Measurements from ENCODE around the gene AFG1L. TPM values are rescaled to one million over a fixed set of nuclear protein-coding genes. Genes with fewer than 3 reads are reported as not detected.
"Not testable (repeated sequence)": the region's sequence is repeated elsewhere in the genome, so short reads cannot be mapped to it uniquely, and the experiment has no call there.

AFG1L gene
- total RNA-seq, 1 experiment from 2014 or later = 6.3 TPM

DNA sequence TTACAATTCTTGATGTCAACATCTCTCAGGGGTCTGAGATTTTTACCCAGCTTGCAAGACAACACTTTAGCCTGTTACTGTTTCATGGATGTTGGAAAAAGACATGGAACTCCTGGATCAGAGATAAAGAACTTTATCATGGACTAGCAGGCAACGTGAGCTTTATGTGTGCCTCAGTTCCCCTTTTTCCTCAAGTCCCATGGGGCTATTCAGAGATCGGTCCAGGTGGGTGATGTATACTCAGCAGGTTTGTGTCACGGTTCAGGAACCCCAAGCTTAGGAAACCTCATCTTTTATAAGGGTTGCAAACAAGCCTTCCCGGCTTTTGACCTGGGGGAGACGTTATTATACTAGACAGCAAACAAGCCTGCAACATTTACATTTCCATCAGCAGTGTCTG, 15.0 kb downstream of the AFG1L start:
- H3K4me3 ChIP-seq = no peak overlapping the region
- H3K36me3 ChIP-seq = no peaks in the 10 kb centered on the region
- no peak for DNase-seq
- H3K4me1 ChIP-seq = no peaks in the 10 kb centered on the region
- no peaks in the 10 kb centered on the region for H3K27me3 ChIP-seq
- no peak overlapping the region for H3K27ac ChIP-seq
- no peaks in the 10 kb centered on the region for H3K9me3 ChIP-seq (replicated peaks)

DNA sequence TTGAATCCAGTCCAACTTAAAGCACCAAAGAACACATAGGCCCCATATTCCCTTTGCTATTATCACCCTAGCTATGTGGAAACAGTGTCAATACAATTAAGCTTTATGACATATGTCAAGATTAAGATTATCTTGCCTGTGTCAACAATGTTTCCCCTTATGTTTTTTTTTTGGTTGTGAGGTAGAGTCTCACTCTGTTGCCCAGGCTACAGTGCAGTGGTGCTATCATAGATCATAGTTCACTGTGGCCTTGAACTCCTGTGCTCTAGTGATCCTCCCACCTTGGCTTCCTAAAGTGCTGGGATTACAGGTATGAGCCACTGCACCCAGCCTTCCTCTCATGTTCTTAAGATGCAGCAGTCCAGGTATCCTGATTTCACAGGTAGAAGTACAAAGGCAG, 17.8 kb downstream of the AFG1L start:
- no peak overlapping the region for H3K27ac ChIP-seq
- DNase-seq = no peak

DNA sequence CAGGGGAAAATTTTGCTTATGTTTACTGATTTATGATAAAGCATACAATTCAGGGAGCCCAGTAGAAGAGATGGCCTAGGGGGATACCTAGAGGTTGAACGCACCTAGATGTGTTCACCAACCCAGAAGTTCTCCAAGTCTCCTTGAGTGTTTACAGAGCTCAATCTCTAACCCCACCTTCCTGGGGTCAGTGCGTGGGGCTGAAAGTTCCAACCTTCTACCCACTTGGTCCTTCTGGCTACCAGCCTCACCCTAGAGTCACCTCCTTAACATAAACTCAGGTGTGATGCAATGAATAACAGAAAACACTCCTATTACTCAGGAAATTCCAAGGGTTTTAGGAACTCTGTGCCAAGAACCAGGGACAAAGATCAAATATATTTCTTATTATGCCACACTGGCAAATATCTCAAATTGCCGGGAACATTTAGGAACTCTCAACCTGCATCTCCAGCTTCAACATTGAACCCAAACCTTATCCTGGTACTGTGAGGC, 26.4 kb downstream of the AFG1L start:
- DNase-seq = no peak

More for the DNA sequence above, 17.8 kb downstream of the AFG1L start:
- Histone ChIP-seq H3K36me3 (no peaks in the 10 kb centered on the region), H3K9me3 (replicated peaks) (no peaks in the 10 kb centered on the region), H3K4me1 (no peaks in the 10 kb centered on the region), H3K4me3 (no peak overlapping the region), H3K27me3 (no peaks in the 10 kb centered on the region)

DNA sequence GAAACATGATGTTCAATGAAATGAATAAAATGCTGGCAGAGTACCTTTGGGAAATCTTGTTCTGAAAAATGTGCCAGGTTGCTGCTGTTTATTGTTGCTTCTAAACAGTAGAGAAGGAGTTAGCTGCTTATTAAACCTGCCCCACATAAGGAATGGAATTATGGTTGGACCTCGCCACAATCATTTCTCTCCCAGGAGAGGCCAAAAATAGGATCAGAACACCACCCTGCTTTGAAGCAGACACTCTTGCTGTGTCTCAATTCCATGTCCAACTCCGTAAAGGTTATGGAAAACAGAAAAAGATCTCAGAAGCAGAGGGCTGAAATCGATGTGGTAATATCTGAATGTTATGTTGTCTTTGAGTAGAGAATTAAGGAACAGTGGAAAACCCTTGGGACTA, 27.9 kb downstream of the AFG1L start:
- no peaks in the 10 kb centered on the region for H3K27me3 ChIP-seq
- no peaks in the 10 kb centered on the region for H3K9me3 ChIP-seq (replicated peaks)
- no peak for DNase-seq
- no peak overlapping the region for H3K4me3 ChIP-seq
- no peak overlapping the region for H3K27ac ChIP-seq
- no peaks in the 10 kb centered on the region for H3K4me1 ChIP-seq
- H3K36me3 ChIP-seq = no peaks in the 10 kb centered on the region; the same call in 1 of the 2 replicates

More for the DNA sequence above, 26.4 kb downstream of the AFG1L start:
- no peak overlapping the region for H3K27ac ChIP-seq
- H3K36me3 ChIP-seq = no peaks in the 10 kb centered on the region; the same call in 1 of the 2 replicates
- H3K9me3 ChIP-seq (replicated peaks) = no peaks in the 10 kb centered on the region
- H3K4me1 ChIP-seq = no peaks in the 10 kb centered on the region
- H3K4me3 ChIP-seq = no peak overlapping the region
- H3K27me3 ChIP-seq = no peaks in the 10 kb centered on the region

DNA sequence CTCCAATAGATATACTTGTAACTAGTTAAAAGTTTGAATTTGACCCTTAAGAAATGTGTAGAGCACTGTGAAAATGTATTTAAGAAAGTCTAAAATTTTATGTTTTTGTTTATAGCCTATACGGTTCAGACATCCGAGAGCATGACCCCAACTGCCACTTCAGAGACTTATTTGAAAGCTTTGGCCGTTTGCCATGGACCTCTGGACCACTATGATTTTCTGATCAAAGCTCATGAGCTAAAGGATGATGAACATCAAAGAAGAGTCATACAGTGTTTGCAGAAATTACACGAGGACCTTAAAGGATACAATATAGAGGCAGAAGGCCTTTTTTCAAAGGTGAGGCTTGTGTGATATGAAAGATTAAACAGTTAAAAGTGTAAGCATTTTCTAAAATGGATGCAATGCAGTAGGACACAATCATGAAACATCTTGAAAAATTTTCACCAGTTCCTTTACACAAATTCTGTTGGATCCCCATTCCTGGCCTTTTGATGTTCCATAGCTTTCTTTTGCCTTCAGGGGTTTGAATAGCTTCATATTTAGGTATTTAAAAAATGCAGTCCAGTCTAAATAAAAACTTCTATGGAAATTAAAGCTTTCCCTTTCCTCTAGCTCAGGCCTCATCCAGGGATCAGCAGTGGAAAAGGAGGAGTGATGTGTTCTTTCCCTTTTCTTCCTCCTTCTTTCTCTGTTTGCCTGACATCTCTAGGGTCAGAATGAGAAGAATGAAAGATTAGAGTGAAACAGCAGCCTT, 29.0 kb downstream of the AFG1L start:
- Histone ChIP-seq H3K27me3 (no peaks in the 10 kb centered on the region), H3K27ac (no peak overlapping the region), H3K9me3 (replicated peaks) (no peaks in the 10 kb centered on the region), H3K4me3 (no peak overlapping the region), H3K4me1 (no peaks in the 10 kb centered on the region), H3K36me3 (peaks cover 2% of the 10 kb centered on the region)
- no peak for DNase-seq

DNA sequence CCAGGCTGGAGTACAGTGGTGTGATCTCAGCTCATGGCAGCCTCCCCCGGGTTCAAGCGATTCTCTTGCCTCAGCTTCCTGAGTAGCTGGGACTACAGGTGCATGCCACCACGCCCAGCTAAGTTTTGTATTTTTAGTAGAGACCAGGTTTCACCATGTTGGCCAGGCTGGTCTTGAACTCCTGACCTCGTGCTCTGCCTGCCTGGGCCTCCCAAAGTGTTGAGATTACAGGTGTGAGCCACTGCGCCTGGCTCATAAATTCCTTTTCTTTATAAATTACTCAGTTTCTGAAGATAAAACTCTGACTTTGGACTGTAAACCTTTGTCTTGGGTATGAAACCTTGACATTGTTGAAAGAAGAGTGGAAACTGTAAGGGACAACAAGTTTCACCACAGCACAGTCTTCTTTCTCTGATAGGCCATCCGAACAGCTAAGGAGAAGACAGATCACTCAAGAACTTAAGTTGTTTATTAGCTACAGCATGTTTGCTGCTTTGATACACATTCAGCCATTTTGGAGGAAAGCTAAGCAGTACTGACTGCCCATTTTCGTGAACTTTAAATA, 35.4 kb downstream of the AFG1L start:
- not testable (repeated sequence) for H3K27me3 ChIP-seq; H3K36me3 ChIP-seq; H3K4me1 ChIP-seq; H3K27ac ChIP-seq; H3K4me3 ChIP-seq; H3K9me3 ChIP-seq (replicated peaks); DNase-seq

DNA sequence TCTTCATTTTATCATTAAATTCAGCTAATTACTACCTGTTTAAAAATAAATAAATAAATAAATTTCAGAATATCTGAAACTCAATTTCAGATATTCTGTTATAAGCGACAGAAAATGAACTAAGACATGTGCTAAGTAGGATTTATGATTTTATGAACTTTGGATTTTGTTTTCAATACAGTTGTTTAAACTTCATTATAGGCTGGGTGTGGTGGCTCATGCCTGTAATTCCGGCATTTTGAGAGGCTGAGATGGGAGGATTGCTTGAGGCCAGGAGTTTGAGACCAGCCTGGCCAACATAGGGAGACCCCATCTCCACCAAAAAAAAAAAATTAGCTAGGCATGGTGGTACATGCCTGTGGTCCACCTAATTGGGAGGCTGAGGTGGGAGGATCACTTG, 36.0 kb downstream of the AFG1L start:
- no peak overlapping the region for H3K4me3 ChIP-seq
- no peaks in the 10 kb centered on the region for H3K4me1 ChIP-seq
- H3K27me3 ChIP-seq = no peaks in the 10 kb centered on the region
- no peak overlapping the region for H3K27ac ChIP-seq
- DNase-seq = no peak
- peaks cover 2% of the 10 kb centered on the region; the same call in 1 of the 2 replicates for H3K36me3 ChIP-seq
- H3K9me3 ChIP-seq (replicated peaks) = no peaks in the 10 kb centered on the region

DNA sequence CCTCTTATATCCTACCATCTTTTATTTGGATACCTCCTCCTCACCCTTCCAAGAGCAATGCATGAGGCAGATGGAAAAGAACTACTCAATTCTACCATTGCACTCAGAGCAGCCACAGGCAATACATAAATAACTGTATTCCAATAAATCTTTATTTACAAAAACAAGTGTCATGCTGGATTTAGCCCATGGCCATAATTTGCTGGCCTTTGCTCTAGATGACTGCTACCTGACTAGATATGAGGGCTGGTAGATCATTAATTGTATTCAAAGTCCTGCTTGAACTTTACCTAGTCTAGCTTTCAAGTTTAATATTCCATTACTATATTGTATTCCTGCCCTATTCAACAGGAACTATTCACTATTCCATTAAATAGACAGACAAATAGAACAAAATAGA, 37.1 kb downstream of the AFG1L start:
- Histone ChIP-seq H3K9me3 (replicated peaks) (no peaks in the 10 kb centered on the region), H3K4me1 (no peaks in the 10 kb centered on the region), H3K27me3 (no peaks in the 10 kb centered on the region), H3K36me3 (peaks cover 2% of the 10 kb centered on the region; the same call in 1 of the 2 replicates), H3K4me3 (no peak overlapping the region), H3K27ac (no peak overlapping the region)
- DNase-seq = no peak

DNA sequence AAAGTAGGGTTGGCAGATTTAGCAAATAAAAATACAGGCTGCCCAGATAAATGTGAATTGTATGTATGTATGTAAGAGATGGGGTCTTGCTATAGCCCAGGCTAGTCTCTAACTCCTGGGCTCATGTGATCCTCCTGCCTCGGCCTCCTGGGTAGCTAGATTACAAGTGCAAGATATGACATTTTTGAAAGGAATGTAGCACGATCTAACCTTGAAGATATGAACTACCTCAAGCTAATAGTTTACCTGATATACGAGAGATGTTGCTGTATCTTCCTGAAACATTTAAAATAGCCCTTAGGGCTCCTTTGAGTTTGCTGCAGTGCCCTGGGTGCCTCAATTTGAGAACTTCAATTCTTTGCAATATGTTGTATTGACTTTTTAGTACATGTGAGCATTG, 42.1 kb downstream of the AFG1L start:
- no peak overlapping the region for H3K27ac ChIP-seq
- DNase-seq = no peak
- H3K27me3 ChIP-seq = no peaks in the 10 kb centered on the region
- no peaks in the 10 kb centered on the region for H3K9me3 ChIP-seq (replicated peaks)
- H3K36me3 ChIP-seq = no peaks in the 10 kb centered on the region
- no peak overlapping the region for H3K4me3 ChIP-seq
- H3K4me1 ChIP-seq = no peaks in the 10 kb centered on the region

DNA sequence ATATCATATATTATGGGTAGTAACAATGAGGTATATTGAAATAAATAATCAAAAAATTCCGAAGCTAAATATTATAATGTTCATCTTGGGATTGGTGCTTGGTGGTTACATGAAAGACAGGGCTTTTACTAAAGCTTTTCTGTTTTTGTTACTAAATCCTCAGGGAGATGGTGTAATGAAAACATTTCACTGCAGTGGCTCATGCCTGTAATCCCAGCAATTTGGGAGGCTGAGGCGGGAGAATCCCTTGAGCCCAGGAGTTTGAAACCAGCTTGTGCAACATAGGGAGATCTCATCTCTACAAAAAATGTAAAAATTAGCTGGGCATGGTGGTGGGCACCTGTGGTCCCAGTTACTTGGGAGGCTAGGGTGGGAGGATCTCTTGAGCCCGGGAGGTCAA, 42.9 kb downstream of the AFG1L start:
- no peaks in the 10 kb centered on the region for H3K4me1 ChIP-seq
- no peak overlapping the region for H3K27ac ChIP-seq
- no peaks in the 10 kb centered on the region for H3K9me3 ChIP-seq (replicated peaks)
- no peak overlapping the region for H3K4me3 ChIP-seq
- no peaks in the 10 kb centered on the region for H3K27me3 ChIP-seq
- H3K36me3 ChIP-seq = no peaks in the 10 kb centered on the region
- DNase-seq = no peak

DNA sequence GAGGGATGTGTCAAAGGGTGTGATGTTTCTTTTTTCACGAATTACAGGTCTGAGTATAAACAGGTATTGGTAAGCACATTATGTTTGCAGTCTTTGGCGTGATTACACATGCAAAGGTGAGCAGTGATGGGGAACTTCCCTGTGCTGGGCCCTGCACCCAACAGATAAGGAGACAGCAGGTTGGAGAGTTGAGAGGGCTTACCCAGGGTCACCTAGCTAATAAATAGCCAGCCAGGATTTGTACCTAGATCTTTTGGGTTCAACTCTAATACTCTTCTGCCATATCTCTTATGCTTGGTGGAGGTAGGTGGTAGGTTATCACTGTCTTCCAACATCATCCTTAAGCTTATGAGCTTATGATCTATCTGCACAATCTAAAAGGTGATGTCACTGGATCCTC, 46.5 kb downstream of the AFG1L start:
- H3K27me3 ChIP-seq = no peaks in the 10 kb centered on the region
- no peaks in the 10 kb centered on the region for H3K4me1 ChIP-seq
- DNase-seq = no peak
- H3K36me3 ChIP-seq = no peaks in the 10 kb centered on the region
- no peak overlapping the region for H3K27ac ChIP-seq
- H3K4me3 ChIP-seq = no peak overlapping the region
- H3K9me3 ChIP-seq (replicated peaks) = no peaks in the 10 kb centered on the region

DNA sequence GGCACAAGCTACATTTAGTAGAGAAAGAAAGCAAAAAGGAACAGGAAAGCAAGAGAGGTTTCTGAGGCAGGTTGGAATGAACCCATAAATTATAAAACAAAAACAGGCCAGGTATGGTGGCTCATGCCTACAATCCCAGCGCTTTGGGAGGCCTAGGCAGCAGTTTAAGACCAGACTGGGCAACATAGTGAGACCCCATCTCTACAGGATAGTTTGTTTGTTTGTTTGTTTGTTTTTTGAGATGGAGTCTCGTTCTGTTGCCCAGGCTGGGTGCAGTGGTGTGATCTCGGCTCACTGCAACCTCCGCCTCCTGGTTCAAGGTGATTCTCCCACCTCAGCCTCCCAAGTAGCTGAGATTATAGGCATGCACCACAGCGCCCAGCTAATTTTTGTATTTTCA, 49.0 kb downstream of the AFG1L start:
- Histone ChIP-seq H3K36me3 (no peaks in the 10 kb centered on the region), H3K4me1 (no peaks in the 10 kb centered on the region), H3K9me3 (replicated peaks) (no peaks in the 10 kb centered on the region), H3K4me3 (no peak overlapping the region), H3K27ac (no peak overlapping the region), H3K27me3 (no peaks in the 10 kb centered on the region)
- DNase-seq = no peak

DNA sequence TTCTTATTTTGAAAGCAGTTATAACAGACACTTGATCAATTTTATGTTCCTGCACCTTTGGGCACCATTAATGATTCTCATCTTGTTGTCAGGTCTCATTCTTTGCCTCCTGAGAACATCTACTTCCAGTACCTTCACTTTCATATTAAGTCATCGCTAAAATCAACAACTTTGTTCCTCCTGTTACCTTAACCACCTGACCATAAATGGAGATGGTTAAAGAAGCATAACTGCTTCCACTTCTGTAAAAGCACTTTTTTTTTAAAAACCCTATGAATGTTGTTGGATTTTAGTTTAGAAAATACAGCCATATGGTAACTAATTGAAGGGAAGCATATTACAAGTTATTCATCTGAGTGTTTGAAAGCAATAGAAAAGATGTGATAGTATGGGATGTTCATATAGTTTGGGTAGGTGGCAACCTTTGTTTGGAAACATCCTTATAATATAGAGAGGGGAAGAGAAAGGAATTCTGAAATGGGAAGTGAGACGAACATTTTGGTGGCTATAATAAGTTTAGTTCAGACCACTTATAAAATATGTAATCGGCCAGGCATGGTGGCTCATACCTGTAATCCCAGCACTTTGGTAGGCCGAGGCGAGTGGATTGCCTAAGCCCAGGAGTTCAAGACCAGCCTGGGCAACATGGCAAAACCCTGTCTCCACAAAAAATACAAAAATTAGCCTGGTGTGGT, 53.9 kb downstream of the AFG1L start:
- Histone ChIP-seq H3K4me1 (no peaks in the 10 kb centered on the region), H3K27me3 (no peaks in the 10 kb centered on the region), H3K4me3 (no peak overlapping the region), H3K9me3 (replicated peaks) (no peaks in the 10 kb centered on the region), H3K36me3 (no peaks in the 10 kb centered on the region), H3K27ac (no peak overlapping the region)
- no peak for DNase-seq

DNA sequence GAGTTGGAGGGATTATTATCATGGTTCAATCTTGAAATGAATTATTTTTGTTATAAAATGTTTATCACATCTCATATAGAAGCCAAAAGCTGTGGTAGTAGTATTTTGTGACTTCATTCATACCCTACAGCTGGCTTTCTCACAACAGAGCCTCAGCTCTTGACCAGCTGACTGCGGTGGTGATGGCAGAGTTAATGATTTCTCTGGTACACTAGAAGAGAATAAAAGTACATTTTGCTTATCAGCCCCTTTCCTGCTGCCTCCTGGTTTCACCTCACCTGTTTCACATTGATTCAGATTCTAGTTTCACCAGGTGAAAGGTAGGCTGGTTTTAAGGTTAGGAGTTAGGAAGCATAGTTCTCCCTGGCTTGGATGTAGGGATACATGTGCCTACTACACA, 55.7 kb downstream of the AFG1L start:
- Histone ChIP-seq H3K4me3 (no peak overlapping the region), H3K9me3 (replicated peaks) (no peaks in the 10 kb centered on the region), H3K27me3 (no peaks in the 10 kb centered on the region), H3K4me1 (no peaks in the 10 kb centered on the region), H3K36me3 (no peaks in the 10 kb centered on the region), H3K27ac (no peak overlapping the region)
- no peak for DNase-seq

DNA sequence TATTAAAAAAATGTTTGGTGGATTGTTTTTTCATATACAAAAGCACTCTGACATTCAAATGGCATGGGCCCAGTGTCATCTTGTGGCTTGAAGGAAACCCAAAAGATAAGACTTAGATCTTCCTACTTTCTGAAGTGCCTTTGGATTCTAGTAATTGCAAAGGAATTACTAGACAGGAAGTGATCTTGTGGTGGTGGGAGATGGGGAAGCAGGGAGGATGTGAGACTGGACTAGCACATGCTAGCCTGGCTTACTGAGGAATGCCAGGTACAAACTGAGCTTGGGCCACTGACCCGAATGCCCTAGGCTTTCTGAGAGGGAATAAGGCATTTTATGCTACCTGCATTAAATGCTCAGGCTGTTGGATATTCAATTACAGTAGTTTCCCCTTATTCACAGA, 59.0 kb downstream of the AFG1L start:
- Histone ChIP-seq H3K4me3 (no peak overlapping the region), H3K9me3 (replicated peaks) (no peaks in the 10 kb centered on the region), H3K27ac (no peak overlapping the region), H3K27me3 (no peaks in the 10 kb centered on the region), H3K4me1 (no peaks in the 10 kb centered on the region; the same call in 1 of the 2 replicates), H3K36me3 (no peaks in the 10 kb centered on the region)
- DNase-seq = no peak
